GM18858 (cell line): Measurements from ENCODE around the gene TRAF3IP3.
"Not testable (repeated sequence)": the region's sequence is repeated elsewhere in the genome, so short reads cannot be mapped to it uniquely, and the experiment has no call there.

Experiments
- ATAC-seq: cut with Tn5 transposase; IDR thresholded peaks from one replicate; pipeline ENCODE4 v1.9.1; 2021; ENCODE audit not compliant: unreplicated experiment

TRAF3IP3 gene

DNA sequence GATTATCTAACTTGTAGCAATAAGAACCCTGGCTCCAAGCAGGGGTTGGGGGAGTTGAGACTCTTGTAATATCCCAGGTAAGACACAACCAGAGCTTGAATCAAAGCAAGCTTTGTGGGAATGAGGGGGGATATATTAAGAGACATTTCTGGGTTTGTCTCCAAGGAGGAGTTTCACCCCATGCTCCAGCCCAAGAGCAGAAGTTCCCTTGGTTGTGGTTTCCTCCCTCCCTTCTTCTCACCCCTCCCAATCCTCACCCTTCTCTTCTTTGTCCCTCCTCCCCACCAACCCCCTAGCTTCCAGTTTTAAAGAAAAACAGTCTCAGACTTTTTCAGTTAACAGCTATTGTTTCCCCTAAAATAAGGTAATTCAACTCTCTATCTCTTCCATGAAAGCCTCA is 11.9 kb downstream of the TRAF3IP3 start:
- no peak for ATAC-seq

DNA sequence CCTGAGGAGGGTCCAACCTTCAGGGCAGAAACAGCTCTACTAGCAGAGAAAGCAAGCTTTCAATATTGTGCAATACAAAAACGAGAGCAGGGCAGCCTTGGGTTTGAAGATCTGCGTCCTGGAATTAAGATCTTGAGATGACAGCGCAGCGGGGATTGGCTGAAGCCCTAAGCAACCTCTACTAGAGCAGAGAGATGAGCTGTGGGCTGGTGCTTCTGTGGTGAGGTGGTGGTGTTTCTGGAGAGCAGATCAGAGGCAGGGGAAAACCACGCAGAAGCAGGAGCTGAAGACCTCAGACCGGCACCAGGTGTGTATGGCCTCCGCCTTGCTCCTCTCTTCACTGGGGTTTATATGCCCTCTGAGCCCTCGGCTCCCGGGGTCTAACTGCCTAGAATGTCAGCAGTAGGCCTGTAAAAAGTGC is 12.5 kb downstream of the TRAF3IP3 start:
- peak; percentile 84 for ATAC-seq

- peak; percentile 65 for ATAC-seq
These were observed 13.5 kb downstream of the TRAF3IP3 start for GRCh38 chr1:209769171-209769904.

- ATAC-seq: no peak
These were observed 14.1 kb downstream of the TRAF3IP3 start for GRCh38 chr1:209769971-209770370.

DNA sequence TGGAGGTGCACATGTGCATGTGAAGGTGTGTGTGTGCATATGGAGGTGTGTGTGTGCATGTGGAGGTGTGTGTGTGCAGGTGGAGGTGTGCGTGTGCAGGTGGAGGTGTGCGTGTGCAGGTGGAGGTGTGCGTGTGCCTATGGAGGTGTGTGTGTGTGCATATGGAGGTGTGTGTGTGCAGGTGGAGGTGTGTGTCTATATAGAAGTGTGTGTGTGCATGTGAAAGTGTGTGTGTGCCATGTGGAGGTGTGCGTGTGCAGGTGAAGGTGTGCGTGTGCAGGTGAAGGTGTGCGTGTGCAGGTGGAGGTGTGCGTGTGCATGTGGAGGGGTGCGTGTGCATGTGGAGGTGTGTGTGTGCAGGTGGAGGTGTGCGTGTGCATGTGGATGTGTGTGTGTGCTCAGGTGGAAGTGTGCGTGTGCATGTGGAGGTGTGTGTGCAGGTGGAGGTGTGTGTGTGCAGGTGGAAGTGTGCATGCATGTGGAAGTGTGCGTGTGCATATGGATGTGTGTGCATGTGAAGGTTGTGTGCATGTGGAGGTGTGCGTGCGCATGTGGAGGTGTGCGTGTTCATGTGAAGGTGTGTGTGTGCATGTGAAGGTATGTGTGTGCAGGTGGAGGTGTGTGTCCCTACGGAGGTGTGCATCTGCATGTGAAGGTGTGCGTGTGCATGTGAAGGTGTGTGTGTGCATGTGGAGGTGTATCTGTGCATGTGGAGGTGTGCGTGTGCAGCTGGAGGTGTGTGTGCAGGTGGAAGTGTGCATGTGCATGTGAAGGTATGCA is 15.0 kb downstream of the TRAF3IP3 start:
- ATAC-seq: no peak

DNA sequence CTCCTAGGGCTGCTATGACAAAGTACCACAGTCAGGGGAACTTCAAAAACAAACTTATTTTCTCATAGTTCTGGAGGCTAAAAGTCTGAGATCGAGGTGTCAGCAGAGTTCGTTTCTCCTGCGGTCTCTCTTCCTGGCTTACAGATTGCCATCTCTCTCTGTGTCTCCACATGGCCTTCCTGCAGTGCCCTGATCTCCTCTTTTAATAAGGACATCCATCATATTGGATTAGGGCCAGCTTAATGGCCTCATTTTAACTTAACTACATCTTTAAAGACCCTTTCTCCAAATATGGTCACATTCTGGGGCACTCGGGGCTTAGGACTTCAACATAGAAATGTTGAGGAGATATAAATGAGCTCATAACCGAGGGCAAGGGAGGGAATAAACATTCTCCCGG is 16.3 kb downstream of the TRAF3IP3 start:
- no peak for ATAC-seq

- peak; percentile 76 for ATAC-seq
These were observed 18.7 kb downstream of the TRAF3IP3 start for GRCh38 chr1:209774592-209774991.

DNA sequence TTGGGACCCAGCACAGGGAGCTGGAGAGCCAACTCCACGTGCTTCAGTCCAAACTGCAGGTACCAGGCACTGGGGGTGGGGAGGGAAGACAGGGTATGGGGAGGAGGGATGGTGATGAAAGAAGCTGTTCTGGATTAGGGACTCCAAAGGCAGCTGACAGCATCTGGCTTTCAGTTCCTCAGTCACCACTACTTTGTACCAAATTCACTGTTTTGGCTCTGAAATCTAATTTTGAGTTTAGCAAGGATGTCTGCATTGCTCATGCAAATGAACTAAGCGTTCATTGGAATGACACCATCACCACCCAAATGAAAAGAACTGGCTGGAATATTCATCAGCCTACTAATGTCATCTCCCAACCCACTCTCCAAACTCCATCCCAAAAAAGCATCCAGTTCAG is 19.8 kb downstream of the TRAF3IP3 start:
- ATAC-seq: no peak

DNA sequence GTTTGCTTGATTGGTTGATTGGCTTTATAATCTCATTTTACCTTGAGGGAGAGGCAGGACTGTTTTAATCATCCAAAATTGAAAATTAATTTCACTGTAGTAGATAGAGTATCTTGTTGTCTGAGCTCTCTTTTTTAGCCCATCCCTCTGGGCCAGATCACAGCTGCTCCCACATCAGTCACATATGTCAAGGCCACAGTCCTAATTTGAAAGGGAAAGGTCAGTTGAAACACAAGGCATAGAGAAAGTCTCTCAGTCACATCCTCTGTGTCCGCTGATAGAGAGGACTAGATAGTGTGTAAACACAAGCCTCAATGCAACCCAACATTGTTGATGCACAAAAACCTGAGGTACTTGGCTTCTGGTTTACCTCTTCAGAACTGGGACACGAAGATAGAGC is 21.7 kb downstream of the TRAF3IP3 start:
- no peak for ATAC-seq

GRCh38 chr1:209778102-209778501 is 22.2 kb downstream of the TRAF3IP3 start:
- ATAC-seq: no peak

- ATAC-seq: no peak
These were observed 24.4 kb downstream of the TRAF3IP3 start for GRCh38 chr1:209780268-209780667.

- no peak for ATAC-seq
These were observed 27.5 kb downstream of the TRAF3IP3 start for GRCh38 chr1:209783386-209783785.

- ATAC-seq: peak; percentile 94
These were observed 28.7 kb downstream of the TRAF3IP3 start, which contains the start of gene C1orf74 for GRCh38 chr1:209784265-209785169. TSS of gene C1orf74 (minus strand) at chr1:209784559. CDS start at chr1:209783634, 925 bp downstream.

DNA sequence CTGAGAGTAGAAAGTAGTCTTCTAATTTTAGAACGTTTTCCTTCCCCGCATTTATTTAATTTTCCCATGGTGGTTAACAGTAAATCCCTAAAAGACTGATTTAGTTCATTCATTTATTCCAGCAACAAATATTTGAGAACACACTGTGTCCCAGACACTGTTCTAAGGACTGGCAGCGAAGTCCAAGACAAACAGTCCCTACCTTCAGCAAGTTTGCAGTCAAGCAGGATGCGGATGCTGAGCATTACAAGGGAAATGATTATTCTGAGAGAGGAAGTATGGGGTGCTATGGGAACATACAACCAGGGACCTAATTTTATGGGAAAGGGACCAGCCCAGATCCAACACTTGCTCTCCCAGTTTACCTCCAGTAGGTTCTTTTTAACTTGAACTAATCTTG is 29.7 kb downstream of the TRAF3IP3 start:
- no peak for ATAC-seq

- no peak for ATAC-seq
These were observed 30.3 kb downstream of the TRAF3IP3 start for GRCh38 chr1:209786146-209786545.

- no peak for ATAC-seq
These were observed 31.7 kb downstream of the TRAF3IP3 start for GRCh38 chr1:209787551-209787950.

- no peak for ATAC-seq
These were observed 33.4 kb downstream of the TRAF3IP3 start for GRCh38 chr1:209789245-209789644.

DNA sequence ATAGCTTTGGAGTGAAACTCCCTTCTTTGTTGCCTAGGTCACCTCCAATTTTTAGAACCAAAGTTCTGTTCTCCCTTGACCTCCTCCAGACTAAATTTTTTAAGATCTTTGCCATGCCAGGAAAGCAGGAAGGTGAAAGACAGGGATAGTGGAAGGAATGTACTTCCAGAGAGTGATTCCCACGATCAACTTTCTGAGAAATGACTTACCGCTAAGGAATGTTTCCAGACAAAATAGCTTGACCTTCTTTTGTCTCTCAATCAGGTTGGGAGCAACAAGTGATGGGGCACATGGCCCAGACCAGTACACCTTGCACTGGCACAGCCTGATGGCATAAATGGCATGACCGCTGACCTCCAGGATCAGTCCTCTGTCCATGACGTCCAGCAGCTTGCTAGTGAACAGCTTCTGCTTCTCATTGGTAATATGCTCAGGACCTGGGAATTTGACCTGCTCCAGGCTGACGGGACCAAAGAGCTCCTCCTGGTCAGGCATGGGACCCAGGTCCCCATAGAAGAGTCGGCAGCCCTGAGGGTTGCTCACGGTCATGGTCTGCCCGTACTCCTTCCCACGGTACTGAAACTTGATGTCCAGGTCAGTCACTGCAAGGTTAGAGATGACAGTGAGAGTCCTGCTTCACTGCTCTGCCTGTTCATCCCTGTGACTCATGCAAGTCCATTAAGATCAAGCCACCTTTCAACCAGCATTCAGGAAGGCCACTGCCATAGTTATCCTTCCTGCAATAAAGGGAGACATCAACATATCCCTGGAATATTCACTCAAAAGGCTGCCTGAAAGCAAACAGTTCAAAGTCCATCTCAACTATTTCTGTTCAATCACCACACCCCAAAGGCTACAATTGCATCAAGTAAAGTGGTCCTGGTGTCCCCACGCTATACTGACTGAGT is 34.7 kb downstream of the TRAF3IP3 start:
- no peak for ATAC-seq

DNA sequence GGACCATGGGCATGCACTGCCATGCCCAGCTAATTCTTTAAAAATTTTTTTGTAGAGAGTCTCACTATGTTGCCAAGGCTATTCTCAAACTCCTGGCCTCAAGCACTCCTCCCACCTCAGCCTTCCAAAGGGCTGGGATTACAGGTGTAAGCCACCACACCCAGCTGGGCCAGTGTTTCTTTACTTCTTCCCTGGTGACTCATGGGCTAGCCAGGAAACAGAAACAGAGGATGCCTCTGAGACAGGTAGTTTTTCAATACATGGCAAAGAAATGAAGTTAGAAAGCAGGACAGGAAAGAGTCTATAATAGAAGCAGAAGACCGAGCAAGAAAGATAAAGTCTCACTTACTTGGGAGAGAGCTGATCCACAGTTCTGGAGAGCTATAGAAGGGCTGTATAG is 36.1 kb downstream of the TRAF3IP3 start:
- no peak for ATAC-seq

DNA sequence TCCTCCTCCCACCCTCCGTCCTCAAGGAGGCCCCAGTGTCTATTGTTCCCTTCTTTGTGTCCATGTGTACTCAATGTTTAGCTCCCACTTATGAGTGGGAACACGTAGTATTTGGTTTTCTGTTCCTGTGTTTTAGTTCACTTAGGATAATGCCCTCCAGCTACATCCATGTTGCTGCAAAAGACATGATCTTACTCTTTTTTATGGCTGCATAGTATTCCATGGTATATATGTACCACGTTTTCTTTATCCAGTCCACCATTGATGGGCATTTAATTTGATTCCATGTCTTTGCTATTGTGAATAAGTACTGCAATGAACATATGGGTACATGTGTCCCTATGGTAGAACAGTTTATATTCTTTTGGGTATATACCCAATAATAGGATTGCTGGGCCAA is 37.9 kb downstream of the TRAF3IP3 start:
- not testable (repeated sequence) for ATAC-seq
